ENCODE data around the gene C3orf20.

Gene C3orf20

DNA sequence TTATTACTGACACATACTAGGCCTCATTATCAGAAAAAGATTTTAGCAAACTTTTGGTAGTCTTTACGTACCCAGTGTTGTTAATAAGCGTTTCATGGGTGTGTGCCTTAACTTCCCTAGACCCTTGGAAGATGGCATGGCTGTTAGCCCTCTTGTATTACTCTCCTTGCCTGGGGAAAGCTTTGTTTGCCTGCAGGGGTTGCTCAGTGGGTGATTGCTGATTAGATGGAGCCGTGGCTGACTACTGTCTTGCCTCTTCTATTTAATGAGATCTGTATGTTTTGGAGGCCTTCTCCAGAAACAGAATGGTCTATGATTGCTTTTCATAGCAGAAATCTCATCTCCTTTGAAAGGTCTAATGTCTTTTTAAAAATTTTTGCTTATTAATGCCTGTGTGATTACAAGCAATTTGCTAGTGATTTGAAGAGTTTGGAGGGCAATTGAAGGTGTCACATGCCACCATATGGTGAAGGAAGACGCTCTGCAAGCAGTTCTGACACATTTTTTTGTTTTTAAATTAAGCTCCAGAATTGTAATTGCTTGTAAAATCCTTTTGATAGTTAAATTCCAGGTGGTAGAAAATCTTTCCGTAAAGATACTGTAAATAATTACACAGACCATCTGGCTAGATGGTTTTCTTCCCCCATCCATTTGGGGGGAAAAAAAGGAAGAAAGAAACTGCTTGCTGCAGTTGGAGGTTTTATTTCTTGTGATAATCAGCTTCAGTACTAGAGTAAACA lies 11.4 kb upstream of the C3orf20 start:
- Histone ChIP-seq H3K27ac (no peak overlapping the region), H3K27me3 (no peaks in the 10 kb centered on the region), H3K4me3 (no peak overlapping the region), H3K36me3 (peaks cover 98 to 100% (median 98%) of the 10 kb centered on the region in 3 donors), H3K4me1 (no peaks in the 10 kb centered on the region), H3K9me3 (no peaks in the 10 kb centered on the region)
- intact Hi-C loops (cut with DNase I; ENCODE audit: low total_unique reads): no loop called here
- DNase-seq: no peak
- TF ChIP-seq, protein P1, sequence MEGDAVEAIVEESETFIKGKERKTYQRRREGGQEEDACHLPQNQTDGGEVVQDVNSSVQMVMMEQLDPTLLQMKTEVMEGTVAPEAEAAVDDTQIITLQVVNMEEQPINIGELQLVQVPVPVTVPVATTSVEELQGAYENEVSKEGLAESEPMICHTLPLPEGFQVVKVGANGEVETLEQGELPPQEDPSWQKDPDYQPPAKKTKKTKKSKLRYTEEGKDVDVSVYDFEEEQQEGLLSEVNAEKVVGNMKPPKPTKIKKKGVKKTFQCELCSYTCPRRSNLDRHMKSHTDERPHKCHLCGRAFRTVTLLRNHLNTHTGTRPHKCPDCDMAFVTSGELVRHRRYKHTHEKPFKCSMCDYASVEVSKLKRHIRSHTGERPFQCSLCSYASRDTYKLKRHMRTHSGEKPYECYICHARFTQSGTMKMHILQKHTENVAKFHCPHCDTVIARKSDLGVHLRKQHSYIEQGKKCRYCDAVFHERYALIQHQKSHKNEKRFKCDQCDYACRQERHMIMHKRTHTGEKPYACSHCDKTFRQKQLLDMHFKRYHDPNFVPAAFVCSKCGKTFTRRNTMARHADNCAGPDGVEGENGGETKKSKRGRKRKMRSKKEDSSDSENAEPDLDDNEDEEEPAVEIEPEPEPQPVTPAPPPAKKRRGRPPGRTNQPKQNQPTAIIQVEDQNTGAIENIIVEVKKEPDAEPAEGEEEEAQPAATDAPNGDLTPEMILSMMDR (IDR thresholded peaks at IDR 0.05): no peak

DNA sequence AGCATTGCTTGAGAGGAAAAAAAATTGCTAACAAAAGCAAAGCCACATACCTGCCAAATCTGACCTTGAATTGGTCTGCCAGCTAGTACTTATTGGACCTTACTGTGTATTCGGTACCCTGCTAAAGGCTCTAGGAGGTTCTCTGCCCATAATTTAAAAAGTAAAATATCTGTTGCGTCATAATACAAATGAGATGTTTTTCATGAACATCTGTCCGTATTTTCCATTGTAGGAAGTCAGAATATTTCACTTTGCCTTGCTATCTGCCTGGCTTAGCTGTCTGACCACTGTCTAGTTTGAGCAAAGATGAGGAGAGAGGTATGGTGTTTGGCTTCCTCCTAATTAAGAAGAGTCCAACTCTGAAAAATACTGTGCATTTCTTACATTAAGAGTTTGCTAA lies 10.8 kb upstream of the C3orf20 start:
- Histone ChIP-seq H3K27me3 (no peaks in the 10 kb centered on the region), H3K4me3 (no peak overlapping the region), H3K36me3 (peaks cover 98 to 100% (median 98%) of the 10 kb centered on the region in 3 donors), H3K4me1 (no peaks in the 10 kb centered on the region), H3K27ac (no peak overlapping the region), H3K9me3 (no peaks in the 10 kb centered on the region)
- TF ChIP-seq, protein P1 (IDR thresholded peaks at IDR 0.05): no peak
- DNase-seq: no peak
- intact Hi-C loops (cut with DNase I; ENCODE audit: low total_unique reads): no loop called here

DNA sequence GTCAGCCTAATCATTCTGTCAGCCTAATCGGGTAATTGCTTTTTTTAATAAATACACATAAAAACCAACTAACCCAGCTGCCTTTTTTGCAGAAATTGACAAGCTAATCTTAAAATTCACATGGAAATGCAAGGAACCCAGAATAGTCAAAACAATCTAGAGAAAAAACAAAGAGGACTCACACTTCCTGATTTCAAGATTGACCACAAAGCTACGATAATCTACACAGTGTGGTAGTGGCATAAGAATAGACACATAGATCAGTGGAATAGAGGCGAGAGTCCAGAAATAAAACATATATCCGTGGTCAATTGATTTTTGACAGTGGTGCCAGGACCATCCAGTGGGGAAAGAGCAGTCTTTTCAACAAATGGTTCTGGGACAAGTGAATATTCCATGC lies 2.4 kb upstream of the C3orf20 start:
- Histone ChIP-seq H3K9me3 (no peaks in the 10 kb centered on the region), H3K27me3 (no peaks in the 10 kb centered on the region), H3K4me3 (no peak overlapping the region), H3K4me1 (no peaks in the 10 kb centered on the region), H3K36me3 (peaks cover 42 to 58% (median 47%) of the 10 kb centered on the region in 3 donors), H3K27ac (no peak overlapping the region)
- TF ChIP-seq, protein P1 (IDR thresholded peaks at IDR 0.05): no peak
- intact Hi-C loops (cut with DNase I; ENCODE audit: low total_unique reads): loop anchor here (5.0 kb wide), 1 partner anchor 250 kb away; no protein-coding TSS in a partner anchor
- no peak for DNase-seq

DNA sequence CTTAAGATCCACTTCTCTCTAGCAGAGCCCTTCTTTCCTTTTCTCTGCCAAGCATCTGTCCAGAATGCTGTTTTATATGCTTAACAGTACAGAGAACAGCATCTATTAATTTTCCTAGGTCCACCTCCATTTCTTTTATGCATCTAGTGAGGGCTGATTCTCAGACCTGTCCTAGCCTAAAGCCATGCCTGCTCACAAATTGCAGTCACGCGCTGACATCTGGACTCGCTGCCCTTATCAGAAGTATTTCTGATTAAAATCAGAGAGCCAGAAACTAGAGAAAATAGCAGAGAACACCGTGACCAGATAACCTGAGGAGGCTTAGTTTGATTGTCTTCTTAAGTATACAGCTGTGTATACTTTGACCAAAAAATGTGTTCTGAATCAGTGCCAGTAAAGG lies 1.9 kb downstream of the C3orf20 start:
- TF ChIP-seq, protein P1 (IDR thresholded peaks at IDR 0.05): no peak
- intact Hi-C loops (cut with DNase I; ENCODE audit: low total_unique reads): no loop called here
- Histone ChIP-seq H3K27me3 (no peaks in the 10 kb centered on the region), H3K36me3 (peaks cover 2 to 15% (median 6%) of the 10 kb centered on the region in 3 donors), H3K4me1 (no peaks in the 10 kb centered on the region), H3K9me3 (no peaks in the 10 kb centered on the region), H3K4me3 (no peak overlapping the region), H3K27ac (no peak overlapping the region)
- DNase-seq: no peak

DNA sequence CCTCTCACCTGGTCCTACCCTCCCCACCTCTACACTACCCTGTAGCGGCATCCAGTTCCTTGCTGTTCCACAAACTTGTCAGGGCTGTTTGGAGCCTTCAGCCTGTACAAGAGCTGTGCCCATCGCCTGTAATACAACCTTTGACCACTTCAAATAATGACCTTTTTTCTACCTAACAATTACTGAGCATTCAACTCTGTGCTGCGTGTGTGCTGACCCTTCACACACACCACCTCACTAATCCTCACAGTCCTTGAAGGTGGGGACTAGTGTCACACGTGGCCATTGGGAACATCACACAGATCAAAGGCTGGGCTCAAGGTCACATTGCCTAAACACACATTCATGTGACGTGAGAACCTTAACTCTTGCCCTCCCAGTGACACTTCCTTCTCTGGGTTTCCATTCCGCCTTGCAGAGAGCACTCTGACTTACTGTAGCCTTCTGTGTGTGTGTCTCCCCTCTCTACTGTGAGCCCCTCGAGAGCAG lies 3.1 kb downstream of the C3orf20 start:
- Histone ChIP-seq H3K4me1 (no peaks in the 10 kb centered on the region), H3K4me3 (no peak overlapping the region), H3K9me3 (no peaks in the 10 kb centered on the region), H3K27me3 (no peaks in the 10 kb centered on the region), H3K36me3 (peaks cover 0 to 5% (median 0%) of the 10 kb centered on the region in 3 donors), H3K27ac (no peak overlapping the region)
- no peak for DNase-seq
- TF ChIP-seq, protein P1 (IDR thresholded peaks at IDR 0.05): no peak
- intact Hi-C loops (cut with DNase I; ENCODE audit: low total_unique reads): no loop called here

Measured in tibial artery (tissue), 4 donors.